GM21367 (cell line): ENCODE measurements around the gene CLASP2.
A peak's percentile ranks its signal among the peaks of the same experiment; 100 is the strongest.

Experiments
- ATAC-seq: cut with Tn5 transposase; IDR thresholded peaks from one replicate; pipeline ENCODE4 v1.9.1; 2021; ENCODE audit not compliant: unreplicated experiment

CLASP2 gene

GRCh38 chr3:33557279-33557678 is 160.8 kb downstream of the CLASP2 start:
- no peak for ATAC-seq

- no peak for ATAC-seq
Observed at GRCh38 chr3:33547101-33547500, 171.0 kb downstream of the CLASP2 start.

GRCh38 chr3:33544126-33544525 is 173.9 kb downstream of the CLASP2 start:
- ATAC-seq, result no peak

- no peak for ATAC-seq
Observed at GRCh38 chr3:33543601-33544000, 174.5 kb downstream of the CLASP2 start.

GRCh38 chr3:33541918-33542317 is 176.1 kb downstream of the CLASP2 start:
- no peak for ATAC-seq

DNA sequence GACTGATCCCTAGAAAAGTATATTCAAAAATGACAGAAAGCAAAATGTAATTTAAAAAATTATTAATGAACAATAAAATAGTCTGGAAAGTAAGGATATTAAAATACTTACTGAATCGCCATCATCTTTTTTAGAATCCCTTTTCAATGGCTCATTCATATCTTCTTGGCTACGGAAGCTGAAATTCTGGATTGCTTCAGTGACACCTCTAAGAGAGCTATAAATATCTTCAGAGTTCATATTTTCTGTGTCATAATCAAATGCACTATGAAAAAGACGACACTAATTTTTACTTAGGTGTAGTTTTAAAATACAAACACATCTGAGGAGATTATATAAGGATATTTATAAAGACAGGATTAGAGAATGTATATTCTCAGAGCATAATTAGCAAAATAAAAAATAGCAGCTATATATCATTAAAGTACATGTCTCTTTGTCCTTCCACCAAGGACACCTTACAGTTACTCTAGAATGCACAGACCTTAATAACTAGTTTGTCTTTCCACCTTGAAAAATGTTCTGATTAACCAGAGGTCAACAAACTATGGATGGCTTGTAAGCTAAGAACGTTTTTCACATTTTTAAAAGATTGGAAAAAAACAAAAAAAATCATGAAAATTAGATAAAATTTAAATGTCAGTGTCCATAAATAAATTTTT is 179.2 kb downstream of the CLASP2 start:
- no peak for ATAC-seq

GRCh38 chr3:33537133-33537532 is 180.9 kb downstream of the CLASP2 start:
- ATAC-seq, result no peak

- no peak for ATAC-seq
Observed at GRCh38 chr3:33526787-33527186, 191.3 kb downstream of the CLASP2 start.

DNA sequence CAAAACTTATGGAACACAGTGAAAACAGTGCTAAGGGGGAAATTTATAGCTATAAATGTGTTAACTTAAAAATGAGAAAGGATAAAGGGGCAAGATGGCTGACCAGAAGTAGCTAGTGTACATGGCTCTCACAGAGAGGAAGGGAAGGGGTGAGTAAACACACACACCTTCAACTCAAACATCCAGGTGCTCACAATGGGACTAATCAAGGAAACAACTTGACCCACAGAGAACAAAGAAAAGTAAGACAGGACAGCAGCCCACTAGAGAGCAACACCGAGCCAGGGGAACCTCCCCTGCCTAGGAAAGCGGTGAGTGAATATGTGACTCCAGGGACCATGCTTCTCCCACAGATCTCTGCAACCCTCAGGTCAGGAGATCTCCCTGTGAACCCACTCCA is 192.8 kb downstream of the CLASP2 start:
- no peak for ATAC-seq

- ATAC-seq, result no peak
Observed at GRCh38 chr3:33523093-33523667, 194.9 kb downstream of the CLASP2 start.

- no peak for ATAC-seq
Observed at GRCh38 chr3:33521736-33522135, 196.3 kb downstream of the CLASP2 start.

DNA sequence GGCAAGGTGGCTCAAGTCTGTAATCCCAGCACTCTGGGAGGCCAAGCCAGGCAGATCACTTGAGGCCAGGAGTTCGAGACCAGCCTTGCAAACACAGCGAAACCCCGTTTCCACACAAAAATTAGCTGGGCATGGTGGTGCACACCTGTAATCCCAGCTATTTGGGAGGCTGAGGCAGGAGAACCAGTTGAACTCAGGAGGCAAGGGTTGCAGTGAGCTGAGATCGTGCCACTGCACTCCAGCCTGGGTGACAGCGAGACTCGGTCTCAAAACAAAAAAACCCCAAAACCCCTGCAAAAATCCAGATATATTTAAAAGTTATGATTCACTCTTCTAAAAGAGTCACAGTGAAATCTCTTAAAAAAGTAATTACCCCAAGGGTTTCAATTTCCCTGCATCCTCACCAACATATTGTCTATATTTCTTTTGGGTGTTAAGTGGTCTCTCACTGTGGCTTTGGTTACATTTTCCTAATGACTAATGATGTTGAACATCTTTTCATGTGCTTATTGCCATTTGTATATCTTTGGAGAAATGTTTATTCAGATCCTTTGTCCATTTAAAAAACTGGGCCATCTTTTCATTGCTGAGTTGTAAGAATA is 204.7 kb downstream of the CLASP2 start:
- ATAC-seq, result no peak

- no peak for ATAC-seq
Observed at GRCh38 chr3:33505027-33505426, 213.0 kb downstream of the CLASP2 start.

- ATAC-seq, result no peak
Observed at GRCh38 chr3:33496449-33496848, 221.6 kb downstream of the CLASP2 start.

DNA sequence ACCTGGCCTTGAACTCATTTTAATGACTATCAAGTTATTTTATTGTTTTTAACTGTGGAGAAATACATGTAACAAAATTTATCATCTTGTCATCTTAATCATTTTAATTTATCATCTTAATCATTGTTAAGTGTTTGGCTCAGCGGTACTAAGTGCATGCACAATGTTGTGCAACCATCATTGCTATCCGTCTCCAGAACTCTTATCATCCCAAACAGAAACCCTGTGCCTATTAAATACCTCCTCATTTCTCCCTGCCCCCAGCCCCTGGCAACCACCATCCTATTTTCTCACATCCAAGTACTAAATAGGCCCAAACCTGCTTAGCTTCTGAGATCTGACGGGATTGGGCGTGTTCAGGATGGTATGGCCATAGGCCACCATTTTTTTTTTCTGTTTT is 226.3 kb downstream of the CLASP2 start:
- ATAC-seq, result no peak

- peak; percentile 53 for ATAC-seq
Observed at GRCh38 chr3:33490641-33491241, 227.3 kb downstream of the CLASP2 start.

DNA sequence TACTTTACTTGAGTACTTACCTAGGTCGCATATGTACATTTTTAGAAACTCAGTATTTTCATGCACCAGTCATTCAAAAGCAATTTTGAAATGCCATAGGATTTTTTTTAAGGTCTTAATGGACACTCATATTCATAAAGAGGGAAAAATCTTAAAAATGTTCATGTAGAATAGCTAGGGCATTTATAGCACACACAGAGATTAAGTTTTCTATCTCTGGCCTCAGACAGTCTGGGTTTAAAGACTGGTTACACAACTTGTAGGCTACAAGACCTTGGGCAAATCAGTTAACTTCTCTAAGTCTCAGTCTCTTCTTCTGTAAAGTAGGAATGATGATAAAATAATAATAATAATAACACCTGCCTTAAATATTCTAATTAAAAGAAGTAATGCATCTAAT is 229.4 kb downstream of the CLASP2 start:
- ATAC-seq, result no peak

GRCh38 chr3:33488246-33488645 is 229.8 kb downstream of the CLASP2 start:
- ATAC-seq, result no peak

GRCh38 chr3:33482111-33482521 is 235.9 kb downstream of the CLASP2 start:
- no peak for ATAC-seq

- no peak for ATAC-seq
Observed at GRCh38 chr3:33474896-33475295, 243.2 kb downstream of the CLASP2 start.

- ATAC-seq, result no peak
Observed at GRCh38 chr3:33473813-33474212, 244.2 kb downstream of the CLASP2 start.

GRCh38 chr3:33467786-33468185 is 250.3 kb downstream of the CLASP2 start:
- ATAC-seq, result no peak
